ENCODE results near the gene PLEKHM1. TPM values are rescaled to one million over a fixed set of nuclear protein-coding genes. Genes with fewer than 3 reads are reported as not detected.

The PLEKHM1 gene
- total and polyA plus RNA-seq, 2 of the 4 experiments (the other 2 are of a cell fraction): 4.7 to 16.4 TPM

DNA sequence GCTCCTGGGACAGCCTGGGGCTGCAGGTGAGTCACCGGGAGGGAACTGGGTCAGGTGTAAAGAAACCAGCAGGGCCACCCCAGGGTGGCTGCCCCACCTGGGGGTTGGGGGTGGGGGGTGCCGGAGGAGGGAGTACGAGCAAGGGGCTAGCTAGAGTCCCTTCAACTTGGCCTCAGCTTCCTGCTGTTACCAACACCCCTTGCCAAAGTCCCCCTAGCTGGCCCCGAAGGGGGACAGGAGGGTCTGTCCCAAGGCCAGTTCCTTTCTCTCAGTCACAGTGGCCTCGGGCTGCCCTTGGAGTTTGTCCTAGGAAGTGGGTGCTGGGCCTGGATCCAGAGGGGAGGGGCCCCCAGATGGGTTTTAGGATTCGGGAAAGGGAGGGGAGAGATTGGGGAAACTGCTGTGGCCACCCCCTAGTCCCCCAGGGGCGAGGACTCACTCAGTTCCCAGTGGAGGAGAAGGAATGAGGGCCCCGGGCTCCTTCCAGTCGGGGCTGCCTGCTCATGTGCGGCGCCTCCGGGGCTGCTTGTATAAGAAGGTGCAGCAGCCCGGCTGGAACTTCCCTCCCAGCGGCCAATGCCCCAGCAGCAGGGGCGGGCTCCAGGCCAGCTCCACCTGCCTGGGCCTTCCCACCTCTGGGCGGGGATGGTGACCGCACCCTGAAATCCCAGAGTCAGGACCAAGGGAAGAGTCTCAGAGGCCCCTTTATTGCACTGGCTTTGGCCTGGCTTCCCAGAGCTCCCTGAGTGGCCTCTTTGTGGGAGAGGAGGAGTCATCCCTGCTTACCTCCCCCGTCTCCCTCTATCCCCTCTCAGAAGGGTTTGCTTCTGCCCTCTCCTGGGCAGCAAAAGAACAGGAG, 65.2 kb downstream of the PLEKHM1 start:
- Histone ChIP-seq H3K14ac (replicated peaks; ENCODE audit: low read depth, low read length) (no peak overlapping the region), H2AK9ac (replicated peaks; ENCODE audit: low read depth, low read length, poor library complexity) (no peak overlapping the region), H4K20me1 (ENCODE audit: insufficient read depth, low read length) (peaks cover 15% of the 10 kb centered on the region; the same call in 1 of the 2 replicates), H2AK5ac (ENCODE audit: low read depth, low read length) (no peak overlapping the region), H3K79me1 (ENCODE audit: low read depth in 1 of 2, low read length in 2 of 2) (no peaks in the 10 kb centered on the region), H2BK20ac (ENCODE audit: low read depth, low read length) (no peak overlapping the region), H4K91ac (ENCODE audit: insufficient read depth, low read depth, low read length) (no peak overlapping the region), H3K56ac (ENCODE audit: extremely low read depth, insufficient read depth, low read length) (no peak overlapping the region), H3K36me3 (ENCODE audit: control insufficient read depth, insufficient read depth, low read length) (no peaks in the 10 kb centered on the region), H3K4me3 (ENCODE audit: insufficient read depth, low read depth, low read length) (no peak overlapping the region), H3K27me3 (ENCODE audit: control insufficient read depth, insufficient read depth, low read length) (peaks cover 34% of the 10 kb centered on the region), H2BK15ac (ENCODE audit: low read depth, low read length) (no peak overlapping the region), H3K23ac (ENCODE audit: low read depth, low read length) (no peak overlapping the region), H4K8ac (ENCODE audit: low read depth in 2 of 2, low read length in 2 of 2) (no peak overlapping the region), H3K4me2 (ENCODE audit: low read depth, low read length) (no peak overlapping the region), H3K27ac (ENCODE audit: insufficient read depth, low read length) (no peak overlapping the region), H2AFZ (replicated peaks; ENCODE audit: low read length, poor library complexity) (peak overlapping the region; percentile 77), H3K4me1 (ENCODE audit: control insufficient read depth, insufficient read depth, low read length) (no peaks in the 10 kb centered on the region), H2BK5ac (ENCODE audit: low read depth, low read length, poor library complexity, severe bottlenecking) (no peak overlapping the region), H3K9me3 (ENCODE audit: control insufficient read depth, insufficient read depth, low read length) (0 out of 2 replicates have a peak, but pooled peaks cover 2% of the 10 kb centered on the region), H2BK120ac (ENCODE audit: low read depth, low read length) (no peak overlapping the region), H3K9me1 (ENCODE audit: insufficient read depth, low read length) (no peaks in the 10 kb centered on the region), H3K4ac (ENCODE audit: low read depth, low read length) (no peak overlapping the region), H4K5ac (ENCODE audit: low read depth, low read length) (no peak overlapping the region), H3K9ac (ENCODE audit: low read depth, low read length) (no peak overlapping the region), H3K18ac (ENCODE audit: low read depth, low read length) (no peak overlapping the region)
- in situ Hi-C loops (cut with MboI; ENCODE audit: low sequenced_read_pairs) (no loop called here), intact Hi-C loops (cut with micrococcal nuclease) (loop anchor here (1.0 to 10.0 kb wide), 3 partner anchors 30 to 429 kb away; no protein-coding TSS in a partner anchor), dilution Hi-C loops (cut with HindIII; ENCODE audit: low sequenced_read_pairs, unreplicated experiment) (no loop called here)
- ATAC-seq (ENCODE audit: low read depth) (peak; percentile 87), DNase-seq (peak; percentile 74)
- ChIA-PET POLR2A (ENCODE audit: unreplicated experiment) (no interaction called here), CTCF (interaction anchor here (0.6 kb wide), 1 partner anchor 552 kb away, joined by 7 read pairs; no protein-coding TSS in a partner anchor)
- 20% methylated on average over 1 of the region's 18 CpGs; no CpG with 5 or more reads in 1 of the 2 experiments for WGBS, 2 experiments (ENCODE audit: extremely low coverage in 2 of 2, insufficient read length in 1 of 2)
- peak; percentile 62 for TF ChIP-seq RAD21 (IDR thresholded peaks at IDR 0.05; ENCODE audit: low read length)
- no peak for TF ChIP-seq RFX5 (IDR thresholded peaks at IDR 0.05; ENCODE audit: low read depth, low read length)
- no peak for TF ChIP-seq CHD1 (IDR thresholded peaks at IDR 0.05; ENCODE audit: low read depth, low read length)
- TF ChIP-seq SMC3 (IDR thresholded peaks at IDR 0.05; ENCODE audit: low read depth, low read length): peak; percentile 70
- TF ChIP-seq, protein P1, sequence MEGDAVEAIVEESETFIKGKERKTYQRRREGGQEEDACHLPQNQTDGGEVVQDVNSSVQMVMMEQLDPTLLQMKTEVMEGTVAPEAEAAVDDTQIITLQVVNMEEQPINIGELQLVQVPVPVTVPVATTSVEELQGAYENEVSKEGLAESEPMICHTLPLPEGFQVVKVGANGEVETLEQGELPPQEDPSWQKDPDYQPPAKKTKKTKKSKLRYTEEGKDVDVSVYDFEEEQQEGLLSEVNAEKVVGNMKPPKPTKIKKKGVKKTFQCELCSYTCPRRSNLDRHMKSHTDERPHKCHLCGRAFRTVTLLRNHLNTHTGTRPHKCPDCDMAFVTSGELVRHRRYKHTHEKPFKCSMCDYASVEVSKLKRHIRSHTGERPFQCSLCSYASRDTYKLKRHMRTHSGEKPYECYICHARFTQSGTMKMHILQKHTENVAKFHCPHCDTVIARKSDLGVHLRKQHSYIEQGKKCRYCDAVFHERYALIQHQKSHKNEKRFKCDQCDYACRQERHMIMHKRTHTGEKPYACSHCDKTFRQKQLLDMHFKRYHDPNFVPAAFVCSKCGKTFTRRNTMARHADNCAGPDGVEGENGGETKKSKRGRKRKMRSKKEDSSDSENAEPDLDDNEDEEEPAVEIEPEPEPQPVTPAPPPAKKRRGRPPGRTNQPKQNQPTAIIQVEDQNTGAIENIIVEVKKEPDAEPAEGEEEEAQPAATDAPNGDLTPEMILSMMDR (conservative IDR thresholded peaks at IDR 0.05; ENCODE audit: low read depth, low read length): peak; percentile 59
- no peak; the same call in 1 of the 2 replicates for TF ChIP-seq MAZ (IDR thresholded peaks at IDR 0.05; ENCODE audit: borderline replicate concordance, low read depth, low read length)
- BruUV-seq (replicated peaks): no TSS peak
